HG02623 (cell line): ENCODE data around the gene TANK.
"Not testable (repeated sequence)": the region's sequence is repeated elsewhere in the genome, so short reads cannot be mapped to it uniquely, and the experiment has no call there.

Experiments used
- ATAC-seq: cut with Tn5 transposase; IDR thresholded peaks from one replicate; pipeline ENCODE4 v1.9.1; 2021; ENCODE audit warnings: moderate library complexity; ENCODE audit not compliant: unreplicated experiment

The TANK gene

DNA sequence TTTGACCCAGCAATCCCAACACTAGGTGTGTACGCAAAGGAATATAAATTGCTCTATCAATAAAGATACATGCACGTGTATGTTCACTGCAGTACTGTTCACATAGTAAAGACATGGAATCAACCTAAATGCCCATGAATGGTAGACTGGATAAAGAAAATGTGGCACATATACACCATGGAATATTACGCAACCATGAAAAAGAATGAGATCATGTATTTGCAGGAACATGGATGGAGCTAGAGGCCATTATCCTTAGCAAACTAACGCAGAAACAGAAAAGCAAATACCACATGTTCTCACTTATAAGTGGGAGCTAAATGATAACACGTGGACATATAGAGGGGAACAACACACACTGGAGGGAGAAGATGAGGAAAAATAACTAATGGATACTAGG lies 27.8 kb upstream of the TANK start:
- ATAC-seq, result not testable (repeated sequence)

DNA sequence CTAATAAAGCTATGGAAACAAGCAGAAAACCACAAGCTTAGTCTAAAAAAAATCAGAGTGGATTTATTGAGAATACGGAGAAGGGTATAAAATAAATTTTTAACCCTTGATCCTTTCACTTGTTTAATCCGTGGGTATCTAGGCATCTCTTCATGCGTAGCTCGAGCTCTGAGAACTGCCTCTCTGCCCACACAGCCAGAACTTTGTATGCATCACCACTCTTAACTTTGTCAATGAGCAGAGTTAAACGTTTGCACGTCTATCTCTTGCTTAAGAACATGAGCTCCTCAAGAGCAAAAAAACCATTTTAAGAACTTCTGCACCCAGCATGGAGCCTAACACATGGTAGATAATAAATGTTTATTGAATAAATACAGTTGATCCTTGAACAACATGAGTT lies 26.9 kb upstream of the TANK start:
- no peak for ATAC-seq

DNA sequence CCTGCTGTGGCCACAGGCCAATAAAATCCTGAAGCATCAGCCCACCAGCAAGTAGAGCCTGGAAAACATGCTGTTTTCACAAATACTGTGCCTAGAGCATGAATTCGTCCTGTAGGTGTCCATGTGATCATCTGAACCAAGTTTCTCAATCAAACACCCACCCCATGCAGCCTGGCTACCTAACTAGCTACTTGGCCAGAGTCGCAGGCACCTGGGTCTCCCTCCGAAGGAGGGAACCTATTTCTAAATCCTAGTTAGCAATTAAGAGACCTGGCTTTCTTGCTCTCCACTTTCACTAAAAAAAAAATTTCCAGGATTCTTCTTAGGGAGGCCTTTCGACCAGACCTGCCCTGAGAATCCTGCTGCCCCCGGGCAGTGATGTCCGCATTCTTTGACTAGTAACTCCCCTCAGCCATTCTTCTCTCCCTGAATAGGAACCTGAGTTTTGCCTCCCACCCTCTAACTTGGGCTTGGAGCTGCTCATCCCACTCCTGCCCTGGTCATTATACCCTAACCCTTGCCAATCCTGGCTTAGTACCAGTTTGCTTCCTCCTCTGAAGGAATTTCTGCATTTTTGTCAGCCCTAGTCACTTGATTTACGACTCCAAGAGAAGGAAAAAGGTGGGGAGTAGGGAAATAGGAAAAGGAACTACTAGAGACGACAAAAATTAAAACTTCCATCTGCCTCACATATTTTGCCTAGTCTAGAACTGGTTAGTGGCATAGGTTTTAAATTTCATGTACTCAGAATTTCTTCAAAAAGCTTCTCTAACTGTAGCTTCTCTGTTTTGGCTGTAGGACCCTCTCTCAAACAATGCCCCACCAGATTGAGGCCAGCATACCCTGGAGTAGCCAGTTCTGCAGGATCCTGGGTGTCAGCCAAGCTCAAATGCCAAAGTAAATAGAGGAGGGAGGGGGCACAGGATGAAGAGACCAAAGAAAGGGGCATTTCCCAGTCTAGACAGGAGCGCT lies 25.4 kb upstream of the TANK start:
- ATAC-seq, result no peak

DNA sequence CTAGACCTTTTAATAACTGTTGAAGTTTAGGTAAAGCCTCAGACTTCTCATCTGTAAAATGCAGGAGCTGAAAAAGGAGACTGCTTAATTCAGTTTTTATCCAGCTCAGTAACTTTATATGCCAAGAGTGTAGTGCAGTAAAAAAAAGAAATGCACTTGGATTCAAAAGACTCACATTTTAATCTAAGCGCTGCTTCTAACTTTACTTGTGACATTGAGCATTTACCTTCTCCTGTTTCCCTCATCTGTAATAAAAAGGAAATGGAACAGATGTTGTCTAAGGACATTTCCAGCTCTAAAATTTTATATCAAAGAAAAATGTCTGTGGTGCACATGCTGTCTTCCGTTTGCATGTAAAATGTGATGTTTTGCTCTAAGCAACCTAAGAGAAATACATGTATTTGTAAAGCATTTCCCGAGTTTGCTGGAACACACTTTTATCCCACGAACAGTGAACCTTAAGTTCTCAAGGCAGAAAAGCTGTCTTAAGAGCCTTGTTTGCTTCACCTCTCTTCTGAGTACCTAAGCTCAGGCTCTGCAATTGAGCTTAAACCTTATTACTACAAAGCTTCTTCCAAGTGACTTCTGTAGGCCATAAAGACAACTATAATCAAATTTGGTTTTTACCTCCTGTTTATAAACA lies 24.2 kb upstream of the TANK start:
- no peak for ATAC-seq

DNA sequence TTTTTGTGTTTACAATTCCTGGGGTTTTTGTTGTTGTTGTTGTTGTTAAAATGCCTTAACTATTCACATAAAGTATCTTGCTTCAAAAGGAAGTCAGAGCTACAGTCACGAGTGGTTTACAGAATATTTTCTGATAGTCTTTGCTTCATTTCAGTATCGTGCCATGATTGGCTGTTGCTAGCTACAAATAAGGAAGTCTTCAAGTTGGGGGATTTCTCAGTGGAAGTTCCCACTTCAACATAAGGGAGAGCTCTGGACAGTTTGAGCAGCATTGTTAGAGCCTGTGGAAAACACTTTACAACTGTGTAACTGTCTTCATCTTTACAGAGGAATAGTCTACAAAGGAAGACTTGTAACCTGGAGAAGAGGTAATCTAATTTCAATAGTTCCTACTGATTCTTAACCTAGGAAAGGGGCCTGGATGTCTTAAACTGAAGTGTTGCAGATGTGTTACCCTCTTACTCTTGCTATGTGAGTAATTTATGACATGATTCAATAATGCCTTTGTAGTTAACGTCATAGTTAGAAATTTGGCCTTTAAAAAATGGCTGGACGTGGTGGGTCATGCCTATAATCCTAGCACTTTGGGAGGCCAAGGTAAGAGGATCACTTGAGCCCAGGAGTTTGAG lies 23.4 kb upstream of the TANK start:
- peak; percentile 80 for ATAC-seq

DNA sequence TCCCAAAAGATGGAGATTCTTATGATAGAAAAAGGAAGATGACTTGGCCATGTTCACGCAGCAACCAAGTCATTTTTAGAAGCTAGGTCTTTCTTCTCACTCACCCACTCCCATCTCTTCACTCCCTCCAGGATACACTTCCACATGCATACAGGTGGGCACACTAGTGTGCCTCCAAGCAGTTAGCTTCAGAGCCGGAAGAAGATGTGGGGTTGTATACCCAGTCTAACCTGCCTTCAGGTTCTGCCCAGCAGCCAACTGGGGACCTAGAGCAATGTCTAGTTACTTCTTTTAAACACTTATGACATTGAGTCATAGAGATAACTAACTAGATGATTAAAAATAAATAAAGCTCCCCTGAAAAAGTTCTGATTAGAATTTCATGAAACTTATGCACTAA lies 21.8 kb upstream of the TANK start:
- ATAC-seq, result no peak

DNA sequence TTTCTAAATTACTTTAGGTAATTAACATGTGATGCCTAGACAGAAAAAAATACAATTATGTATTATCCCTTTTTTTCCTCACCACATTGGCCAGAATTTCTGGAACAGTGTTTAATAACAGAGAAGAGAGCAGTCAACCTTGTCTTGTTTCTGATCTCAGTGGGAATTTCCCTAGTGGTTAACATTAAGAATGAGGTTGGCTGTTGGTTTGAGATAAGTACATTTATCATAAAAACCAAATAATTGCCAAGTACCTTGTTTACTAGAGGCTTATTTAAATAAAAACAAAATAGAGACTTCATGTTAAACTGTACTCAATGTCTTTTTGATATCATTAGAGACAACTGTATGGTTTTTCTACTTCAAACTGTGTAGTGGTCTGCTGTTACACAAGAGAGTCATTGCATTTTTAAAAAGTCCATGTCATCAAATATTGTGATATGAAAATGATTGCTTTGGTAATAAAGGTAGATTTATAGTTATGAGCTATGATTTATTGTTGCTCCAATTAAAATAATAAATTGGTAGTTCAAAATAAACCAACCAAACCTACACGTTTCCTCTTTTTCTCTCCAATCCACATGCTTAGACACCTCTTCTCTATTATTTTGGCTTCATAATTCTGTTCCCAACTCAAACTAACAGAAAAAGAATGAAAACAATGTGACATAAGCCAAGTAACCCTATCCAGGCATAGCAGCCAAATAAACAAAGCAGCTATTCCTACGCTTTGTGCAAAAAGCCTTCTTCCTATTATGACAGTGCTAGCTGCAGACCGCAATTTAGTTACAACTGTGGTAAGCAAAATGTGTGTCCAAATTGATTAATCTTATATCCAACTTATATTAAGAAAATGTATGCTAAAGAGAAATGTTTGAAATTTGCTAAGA lies 20.9 kb upstream of the TANK start:
- peak; percentile 26 for ATAC-seq

DNA sequence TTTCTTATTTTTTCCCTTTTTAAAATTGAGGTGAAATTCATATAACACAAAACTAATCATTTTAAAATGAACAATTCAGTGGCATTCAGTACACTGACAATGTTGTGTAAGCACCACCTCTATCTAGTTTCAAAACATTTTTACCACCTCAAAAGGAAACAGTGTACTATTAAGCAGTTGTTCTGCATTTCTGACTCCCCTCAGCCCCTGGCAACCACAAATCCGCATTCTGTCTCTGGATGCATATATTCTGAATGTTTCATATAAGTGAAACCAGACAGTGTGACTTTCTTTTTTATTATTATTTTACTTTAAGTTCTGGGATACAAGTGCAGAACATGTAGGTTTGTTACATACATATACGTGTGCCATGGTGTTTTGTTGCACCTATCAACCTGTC lies 19.2 kb upstream of the TANK start:
- peak; percentile 35 for ATAC-seq

DNA sequence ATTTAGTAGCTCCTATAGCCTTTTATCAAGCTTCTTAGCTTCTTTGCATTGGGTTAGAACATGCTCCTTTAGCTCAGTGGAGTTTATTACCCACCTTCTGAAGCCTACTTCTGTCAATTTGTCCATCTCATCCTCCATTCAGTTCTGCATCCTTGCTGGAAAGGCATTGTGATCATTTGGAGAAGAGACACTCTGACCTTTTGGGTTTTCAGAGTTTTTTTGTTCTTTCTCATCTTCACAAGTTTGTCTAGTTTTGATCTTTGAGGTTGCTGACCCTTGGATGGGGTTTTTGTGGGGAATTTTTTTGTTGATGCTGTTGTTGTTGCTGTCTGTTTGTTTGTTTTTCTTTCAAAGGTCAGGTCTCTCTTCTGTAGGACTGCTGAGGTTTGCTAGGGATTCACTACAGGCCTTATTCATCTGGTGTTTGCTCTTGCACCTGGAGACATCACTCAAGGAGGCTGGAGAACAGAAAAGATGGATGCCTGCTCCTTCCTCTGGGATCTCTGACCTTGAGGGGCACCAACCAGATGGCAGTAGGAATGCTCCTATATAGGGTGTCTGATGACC lies 13.9 kb upstream of the TANK start:
- ATAC-seq, result no peak

DNA sequence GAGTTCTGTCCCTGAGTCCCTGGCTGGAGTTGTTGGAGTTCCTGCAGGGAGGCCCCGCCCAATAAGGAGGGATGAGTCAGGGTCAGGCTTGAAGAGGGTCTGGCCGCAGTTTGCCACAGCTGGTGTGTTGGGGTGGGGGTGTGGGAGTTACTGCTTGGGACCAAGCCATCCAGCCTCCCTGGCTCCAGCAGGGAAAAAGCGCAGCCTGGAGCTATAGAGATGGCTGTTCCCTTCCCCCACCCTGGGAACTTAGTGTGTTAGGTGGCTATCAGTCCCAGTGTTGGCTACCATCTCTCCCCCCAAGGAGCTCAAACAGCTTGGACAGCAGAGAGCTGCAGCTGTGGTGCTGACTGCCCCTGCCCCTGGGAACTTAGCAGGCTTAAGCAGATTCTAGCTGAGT lies 13.2 kb upstream of the TANK start:
- no peak for ATAC-seq

DNA sequence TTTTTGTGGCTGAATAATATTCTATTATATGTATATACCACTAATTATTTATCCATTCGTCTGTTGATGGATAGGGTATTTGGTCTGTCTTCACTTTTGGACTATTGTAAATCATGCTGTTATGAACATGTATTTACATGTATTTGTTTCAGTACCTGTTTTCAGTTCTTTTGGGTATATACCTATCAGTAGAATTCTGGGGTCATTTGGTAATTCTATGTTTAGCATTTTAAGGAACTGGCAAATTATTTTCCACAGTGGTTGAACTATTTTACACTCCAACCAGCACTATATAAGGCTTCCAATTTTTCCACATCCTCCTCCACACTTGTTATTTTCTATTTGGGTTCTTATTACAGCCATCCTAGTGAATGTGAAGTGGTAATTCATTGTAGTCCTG lies 12.4 kb upstream of the TANK start:
- peak; percentile 49 for ATAC-seq

DNA sequence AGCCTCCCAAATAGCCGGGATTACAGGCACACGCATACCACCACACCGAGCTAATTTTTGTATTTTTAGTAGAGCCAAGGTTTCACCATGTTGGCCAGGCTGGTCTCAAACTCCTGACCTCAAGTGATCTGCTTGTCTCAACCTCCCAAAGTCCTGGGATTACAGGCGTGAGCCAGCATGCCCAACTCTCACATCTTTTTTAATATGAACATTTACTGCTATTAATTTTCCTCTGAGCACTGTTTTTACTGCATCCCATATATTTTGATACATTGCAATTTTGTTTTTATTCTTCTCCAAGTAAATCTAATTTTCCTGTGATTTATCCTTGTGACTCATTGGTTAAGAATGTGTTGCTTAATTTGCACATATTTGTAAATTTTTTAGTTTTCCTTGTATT lies 9.5 kb upstream of the TANK start:
- no peak for ATAC-seq

DNA sequence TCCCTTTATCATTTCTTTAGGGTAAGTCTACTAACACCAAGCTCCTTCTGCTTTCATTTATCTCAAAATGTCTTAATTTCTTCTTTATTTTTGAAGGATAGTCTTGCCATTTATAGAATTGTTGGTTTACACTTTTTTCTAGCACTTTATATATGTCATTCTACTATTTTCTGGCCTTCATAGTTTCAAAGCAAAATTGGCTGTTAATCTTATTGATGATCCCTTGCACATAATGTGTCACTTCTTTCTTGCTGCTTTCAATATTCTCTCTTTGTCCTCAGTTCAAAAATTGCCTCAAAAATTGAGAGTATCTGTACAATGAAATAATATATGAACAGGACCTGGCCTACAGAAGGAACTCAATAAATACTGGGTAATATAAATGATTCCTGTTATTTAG lies 7.9 kb upstream of the TANK start:
- no peak for ATAC-seq

DNA sequence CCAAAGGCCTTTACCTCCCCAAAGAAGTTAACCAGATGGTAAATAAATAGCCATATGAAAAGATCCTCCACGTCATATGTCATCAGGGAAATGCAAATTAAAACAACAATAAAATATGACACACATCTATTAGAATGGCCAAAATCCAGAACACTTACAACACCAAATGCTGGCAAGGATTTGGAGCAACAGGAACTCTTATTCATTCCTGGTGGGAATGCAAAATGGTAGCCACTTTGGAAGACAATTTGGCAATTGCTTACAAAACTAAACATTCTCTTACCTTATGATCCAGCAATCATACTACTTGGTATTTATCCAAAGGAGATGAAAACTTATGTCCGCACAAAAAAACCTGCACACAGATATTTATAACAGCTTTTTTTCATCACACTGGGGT lies 1.3 kb upstream of the TANK start:
- no peak for ATAC-seq

DNA sequence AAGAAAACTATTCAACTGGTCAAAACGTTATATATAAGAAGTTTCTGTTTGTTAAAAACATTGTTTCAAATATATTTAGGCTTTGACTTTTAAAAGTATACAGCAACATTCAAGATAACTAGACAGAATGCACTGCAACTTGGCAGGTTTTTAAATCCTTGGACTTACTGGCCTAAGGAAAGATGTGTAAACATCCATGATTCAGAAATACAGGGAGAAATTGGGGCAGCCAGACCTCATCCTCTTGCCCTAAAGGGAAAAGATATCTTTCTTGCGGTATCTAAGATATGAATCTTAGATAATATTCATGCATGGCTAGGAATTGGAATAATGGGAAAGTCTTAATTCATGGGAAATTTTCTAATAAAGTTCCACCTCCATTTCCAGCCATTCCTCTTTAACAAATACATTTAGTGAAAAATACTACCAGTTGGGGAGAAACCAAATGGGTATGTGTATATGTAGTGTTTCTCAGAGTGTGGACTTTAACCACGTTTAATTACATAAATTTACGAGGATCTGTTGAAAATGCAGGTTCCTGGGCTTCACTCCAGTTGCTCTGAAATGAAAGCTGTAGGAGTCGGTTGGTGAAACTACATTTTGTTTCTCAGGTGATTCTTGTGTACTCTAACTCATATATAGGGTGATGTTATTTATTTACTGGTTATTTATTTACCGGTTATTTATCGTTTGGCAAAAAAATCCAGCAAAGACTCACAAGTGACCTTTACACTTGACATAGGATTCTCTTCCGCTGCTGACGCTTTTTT lies 587 bp upstream of the TANK start:
- peak; percentile 1 for ATAC-seq

DNA sequence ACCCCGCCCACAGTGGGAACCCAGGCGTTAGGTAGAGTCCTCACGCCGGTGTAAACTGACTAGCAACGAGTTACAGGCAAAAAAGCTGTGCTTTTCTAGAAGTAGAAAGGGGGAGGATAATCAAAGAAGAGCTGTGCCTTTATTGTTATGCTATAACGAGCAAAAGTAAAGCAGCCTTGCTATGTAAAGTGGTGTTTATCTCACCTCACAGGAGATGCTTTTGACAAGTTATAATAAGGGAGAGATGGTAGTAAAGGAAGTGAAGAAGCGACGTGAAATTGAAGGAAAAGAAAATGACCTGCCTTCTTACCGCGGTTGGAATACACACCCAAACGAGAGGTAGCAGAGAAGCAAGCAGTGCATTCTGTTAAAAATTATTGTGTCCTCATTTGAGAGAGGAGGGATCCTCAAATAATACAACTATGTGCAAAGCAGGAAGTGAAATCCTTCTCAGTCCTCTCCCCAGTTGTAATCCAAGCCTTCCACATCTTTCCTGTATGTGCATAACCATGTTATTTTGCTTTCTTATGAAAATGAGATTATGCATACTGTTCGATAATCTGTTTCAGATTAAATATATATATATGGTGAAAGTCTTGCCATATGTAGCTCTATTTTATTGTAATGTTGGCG lies 962 bp downstream of the TANK start:
- ATAC-seq, result no peak

DNA sequence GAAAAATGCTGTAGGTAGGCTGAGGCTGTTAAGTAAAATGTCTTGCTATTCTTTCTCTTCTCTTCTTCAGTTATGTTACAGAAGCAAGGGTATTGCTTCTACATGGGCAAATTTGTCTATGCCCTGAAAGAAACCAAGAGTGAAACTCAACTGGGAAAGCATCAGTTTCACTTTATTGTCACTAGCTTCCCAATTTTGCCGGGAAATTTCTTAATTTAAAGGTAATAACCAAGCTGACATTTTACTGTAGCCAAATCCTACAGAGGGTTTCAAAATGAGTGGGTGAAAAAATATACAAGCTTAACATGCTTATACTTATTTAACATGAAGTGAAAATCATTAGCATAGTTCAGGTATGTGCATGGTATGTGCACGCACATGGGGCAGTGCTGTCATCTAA lies 3.2 kb downstream of the TANK start:
- ATAC-seq, result no peak

DNA sequence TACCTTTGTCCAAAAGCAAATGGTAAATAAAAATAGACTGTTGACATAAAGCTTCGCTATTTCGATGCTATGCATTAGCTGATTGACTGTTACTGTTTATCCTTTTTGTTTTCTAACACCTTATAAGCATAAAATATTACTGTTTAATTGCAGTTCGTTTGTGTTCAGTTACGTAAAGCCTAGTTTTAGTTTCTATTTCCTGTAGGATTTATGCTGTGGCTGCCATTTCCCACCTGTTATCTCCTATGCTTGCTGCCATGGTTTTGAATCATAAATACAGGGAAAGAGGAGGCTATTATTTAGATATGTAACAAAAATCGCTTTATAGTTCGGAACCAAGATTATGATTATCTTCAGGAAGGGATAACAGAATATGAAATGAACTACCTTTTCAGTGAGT lies 3.9 kb downstream of the TANK start:
- no peak for ATAC-seq

DNA sequence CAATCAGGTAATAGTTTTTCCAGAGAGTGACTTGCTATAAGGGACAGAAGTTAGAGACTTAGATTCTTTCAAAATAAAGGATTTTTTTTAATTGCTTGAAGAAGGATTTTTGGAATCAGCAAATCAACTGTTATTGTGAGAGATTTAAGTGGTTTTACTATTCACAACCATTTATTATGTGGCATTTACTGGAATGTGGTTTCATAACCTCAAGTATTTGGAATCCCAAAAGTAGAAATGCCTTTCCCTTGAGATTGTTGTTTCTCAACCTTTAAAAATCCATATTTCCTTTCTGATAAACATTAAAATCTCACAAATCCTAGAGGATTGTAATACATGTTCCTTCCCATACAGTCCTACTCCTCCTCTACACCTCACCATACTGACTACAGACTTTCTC lies 5.0 kb downstream of the TANK start:
- no peak for ATAC-seq
